ENCODE results near the gene MOB3A.

The MOB3A gene

DNA sequence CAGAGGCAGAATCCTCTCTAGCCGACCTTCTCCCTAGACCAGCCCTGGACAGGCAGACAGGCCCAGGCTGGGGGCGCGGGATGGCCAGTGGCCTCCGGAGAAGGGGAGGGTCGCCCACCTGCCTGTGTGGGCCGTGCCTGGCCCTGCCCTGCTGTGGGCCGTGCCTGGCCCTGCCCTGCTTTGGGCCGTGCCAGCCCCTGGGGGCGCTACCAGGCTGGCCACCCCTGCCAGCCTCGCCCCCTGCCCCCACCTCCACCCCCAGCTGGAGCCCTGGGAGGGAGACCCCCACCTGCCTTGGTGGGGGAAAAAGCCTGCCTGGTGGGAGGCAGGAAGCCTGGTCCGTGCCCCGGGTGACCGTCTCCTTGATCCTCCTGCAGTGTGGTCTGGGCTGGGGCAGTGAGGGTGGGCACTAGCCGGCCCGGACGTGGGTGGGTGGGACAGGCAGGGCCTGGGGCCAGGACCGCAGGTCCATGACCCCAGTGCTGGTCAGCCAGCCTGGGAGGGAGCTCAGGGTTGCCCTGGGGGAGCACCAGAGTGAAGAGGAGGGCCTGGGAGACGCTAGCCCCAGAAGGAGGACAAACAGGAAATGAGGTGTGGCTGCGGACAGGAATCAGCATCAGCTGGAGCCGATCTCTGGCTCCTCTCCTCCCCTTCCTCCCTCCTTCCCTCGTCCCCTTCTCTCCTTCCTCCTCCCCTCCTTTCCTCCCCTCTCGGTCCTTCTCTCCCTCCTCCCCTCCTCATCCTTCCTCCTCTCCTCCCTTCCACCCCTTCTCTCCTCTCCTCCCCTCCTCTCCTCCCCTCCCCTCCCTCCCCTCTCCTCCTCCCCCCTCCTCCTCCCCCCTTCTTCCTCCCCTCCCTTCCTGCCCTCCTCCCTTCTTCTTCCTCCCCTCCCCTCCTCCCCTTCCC lies 39.9 kb downstream of the MOB3A start:
- no peak for DNase-seq

DNA sequence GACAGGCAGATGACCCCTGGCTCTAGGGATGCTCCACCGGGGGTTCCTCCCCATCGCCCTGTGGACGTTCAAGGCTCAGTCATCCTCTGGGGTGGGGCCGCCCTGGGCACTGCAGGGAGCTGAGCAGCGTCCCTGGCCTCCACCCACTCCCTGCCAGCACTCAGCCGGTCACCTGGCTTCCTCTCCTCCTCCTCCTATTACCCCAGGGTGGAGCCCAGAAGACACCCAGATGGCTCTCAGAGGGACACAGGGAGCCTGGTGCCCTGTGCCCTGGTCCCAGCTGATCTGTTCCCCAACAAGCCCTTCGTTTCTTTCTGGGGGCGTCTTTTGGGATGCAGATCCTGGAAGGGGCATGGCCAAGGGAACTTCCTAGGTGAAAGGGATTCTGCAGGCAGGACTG lies 41.4 kb downstream of the MOB3A start:
- no peak for DNase-seq

DNA sequence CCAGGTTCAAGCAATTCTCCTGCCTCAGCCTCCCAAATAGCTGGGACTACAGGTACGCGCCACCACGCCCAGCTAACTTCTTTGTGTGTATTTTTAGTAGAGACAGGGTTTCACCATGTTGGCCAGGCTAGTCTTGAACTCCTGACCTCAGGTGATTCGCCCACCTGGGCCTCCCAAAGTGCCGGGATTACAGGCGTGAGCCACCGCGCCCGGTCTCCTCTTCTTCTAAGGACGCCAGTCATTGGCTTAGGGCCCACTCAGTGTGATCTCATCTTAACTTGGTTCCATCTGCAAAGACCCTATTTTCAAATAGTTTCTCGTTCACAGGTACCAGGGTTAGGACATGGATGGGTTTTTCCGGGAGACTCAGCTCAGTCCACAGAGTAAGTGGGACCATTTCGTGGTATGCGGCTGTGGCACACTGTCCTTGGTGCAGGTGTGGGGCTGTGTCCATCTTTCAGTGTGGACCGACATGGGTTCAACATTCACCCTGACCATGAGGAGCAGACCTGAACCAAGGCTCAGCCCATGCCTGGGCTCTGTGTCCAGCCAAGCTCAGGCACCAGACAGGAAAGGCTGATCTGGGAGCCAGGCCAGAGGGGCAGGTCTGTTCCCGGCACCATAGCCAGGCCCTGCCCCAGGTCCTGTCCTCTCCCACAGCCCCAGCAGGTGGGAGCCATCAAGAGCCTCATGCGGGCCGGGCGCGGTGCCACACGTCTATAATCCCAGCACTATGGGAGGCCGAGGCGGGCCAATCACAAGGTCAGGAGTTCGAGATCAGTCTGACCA lies 42.3 kb downstream of the MOB3A start:
- DNase-seq = no peak

DNA sequence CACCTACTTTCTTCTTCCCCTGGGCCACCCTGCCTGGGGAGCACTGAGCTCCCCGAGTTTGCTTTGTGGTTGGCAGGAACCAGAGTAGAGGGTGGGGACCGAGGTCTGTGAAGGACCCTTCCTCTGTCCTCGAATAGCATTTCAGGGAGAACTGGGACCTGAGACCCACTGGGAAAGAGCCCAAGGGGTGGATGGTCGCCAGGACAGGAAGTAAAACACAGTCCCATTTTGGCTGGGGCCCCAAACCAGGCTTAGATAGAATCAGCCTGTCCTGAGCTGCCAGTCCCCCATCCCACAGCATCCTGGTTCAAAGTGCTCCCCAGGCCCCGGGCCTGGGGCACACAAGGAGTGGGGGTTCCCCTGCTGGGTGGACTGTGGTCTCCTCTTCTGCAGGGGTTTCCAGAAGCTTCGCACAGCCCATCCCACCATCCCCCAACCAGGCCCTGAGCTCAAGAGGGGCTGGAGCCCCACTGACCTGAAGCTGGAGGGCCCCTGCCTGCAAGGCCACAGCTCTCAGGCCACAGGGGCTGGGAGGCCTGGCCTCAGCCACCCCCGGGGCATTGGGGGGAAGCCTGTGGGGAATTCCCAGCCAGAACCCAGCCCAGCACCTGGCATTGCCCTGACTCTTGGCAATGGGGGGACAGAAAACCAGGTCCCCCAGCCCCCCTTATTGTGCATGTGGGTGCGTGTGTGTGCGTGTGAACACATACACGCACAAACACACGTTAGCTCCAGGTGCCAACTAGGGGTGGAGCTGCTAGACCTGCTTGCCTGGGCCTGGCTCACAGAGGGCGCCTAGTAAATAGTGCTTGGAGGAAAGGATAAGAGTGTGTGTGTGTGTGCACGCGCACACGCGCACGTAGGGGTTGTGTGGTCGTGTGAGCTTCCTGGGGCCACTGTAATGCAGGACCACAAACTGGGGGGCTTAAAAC lies 44.1 kb downstream of the MOB3A start:
- DNase-seq = no peak

DNA sequence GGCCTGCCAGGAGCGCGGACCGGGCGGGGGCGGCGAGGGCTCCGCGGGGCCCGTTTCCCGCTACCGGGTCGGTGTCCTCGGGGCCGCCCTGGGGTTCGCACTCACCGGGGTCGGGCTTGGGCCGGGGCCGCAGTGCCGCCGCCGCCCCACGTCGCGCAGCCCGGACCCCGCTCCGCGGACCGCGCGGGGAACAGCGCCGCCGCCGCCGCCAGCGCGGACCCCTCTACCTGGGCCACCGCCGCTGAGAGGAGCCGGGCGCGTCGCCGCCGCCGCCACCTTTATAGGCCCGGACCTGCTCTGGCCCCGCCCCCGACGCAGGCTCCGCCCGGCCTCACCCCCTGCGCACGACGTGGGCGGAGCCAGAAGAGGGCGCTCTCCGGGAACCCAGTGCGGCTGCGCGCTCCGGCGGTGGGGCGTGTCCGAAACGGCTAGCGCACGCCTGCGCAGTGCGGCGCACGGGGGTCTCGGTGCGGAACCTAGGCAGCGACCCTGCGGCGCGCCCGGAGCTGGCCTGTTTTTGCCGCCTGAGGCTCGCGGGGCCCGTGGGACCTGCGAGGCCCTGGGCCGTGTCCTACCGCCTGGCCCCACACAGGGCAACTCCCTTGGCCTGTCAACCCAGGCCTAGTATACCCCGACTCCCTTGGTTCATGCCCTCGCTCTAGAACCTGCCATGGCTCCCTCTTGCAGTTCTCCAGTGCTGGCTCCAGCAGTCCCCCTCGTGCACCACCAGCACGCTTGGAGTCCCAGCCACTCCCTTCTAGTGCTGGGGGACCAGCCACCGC lies 44.9 kb downstream of the MOB3A start, which contains the start of gene MKNK2:
TSS of gene MKNK2 (minus strand) at position 254 of the 782 bp plus-strand sequence. CDS start 393 bp downstream, outside the sequence.
- peak; percentile 95 for DNase-seq

DNA sequence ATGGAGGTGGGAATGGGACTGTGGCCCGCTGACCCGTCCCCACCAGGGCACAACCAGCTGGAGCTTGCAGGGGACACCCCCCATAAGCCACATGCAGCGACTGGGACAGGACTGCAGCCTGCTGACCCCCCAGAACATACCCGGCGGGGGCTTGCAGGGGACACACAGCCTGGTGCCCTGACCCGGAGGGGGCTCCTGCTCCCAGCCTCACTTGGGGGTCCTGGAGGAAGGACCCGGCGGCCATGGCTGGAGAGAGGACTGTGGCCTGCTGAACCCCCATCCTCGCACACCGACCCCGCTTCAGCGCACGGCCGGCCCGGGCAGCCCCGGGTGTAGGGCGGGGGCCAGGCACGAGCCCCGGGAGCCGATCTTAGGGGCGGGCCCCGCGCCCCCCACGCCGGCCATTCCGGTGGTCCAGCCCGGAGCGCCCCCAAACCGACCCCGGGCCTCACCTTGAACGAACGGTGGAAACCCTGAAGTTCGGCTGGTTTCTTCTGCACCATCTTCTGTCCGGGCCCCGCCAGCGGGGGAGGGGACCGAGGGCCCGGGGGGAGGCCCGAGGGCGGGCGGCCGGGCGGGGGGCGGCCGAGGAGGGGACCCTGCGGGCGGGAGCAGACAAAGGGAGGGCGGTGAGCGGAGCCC lies 45.7 kb downstream of the MOB3A start:
- DNase-seq = no peak

DNA sequence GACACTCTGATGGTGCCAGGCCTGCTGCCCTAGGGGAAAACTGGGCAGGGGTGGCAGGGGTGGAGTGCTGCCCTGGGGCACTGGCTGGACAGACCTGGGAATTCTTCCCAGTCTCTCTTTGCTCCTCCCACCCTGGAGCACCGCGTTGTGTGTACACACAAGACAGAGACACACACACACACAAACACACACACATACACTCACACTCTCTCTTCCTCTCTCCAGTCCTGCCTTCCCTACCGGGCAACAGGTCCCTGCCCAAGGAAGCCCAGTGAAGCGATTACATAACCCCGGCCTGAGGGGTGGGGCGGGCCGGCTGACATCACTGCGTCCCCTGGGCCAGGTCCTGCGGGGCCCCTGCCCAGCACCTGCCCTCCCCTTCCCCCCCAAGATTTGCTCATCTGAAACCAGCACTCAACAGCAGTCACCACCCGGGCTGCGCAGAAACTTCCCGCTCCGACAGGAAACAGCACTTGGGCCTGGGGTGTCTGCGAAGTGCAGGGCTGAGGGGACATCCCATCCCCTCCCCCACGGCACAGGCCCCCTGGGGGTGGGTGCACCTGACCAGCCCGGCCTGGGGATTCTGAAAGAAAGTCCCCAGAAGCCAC lies 46.3 kb downstream of the MOB3A start:
- DNase-seq = peak; percentile 81

DNA sequence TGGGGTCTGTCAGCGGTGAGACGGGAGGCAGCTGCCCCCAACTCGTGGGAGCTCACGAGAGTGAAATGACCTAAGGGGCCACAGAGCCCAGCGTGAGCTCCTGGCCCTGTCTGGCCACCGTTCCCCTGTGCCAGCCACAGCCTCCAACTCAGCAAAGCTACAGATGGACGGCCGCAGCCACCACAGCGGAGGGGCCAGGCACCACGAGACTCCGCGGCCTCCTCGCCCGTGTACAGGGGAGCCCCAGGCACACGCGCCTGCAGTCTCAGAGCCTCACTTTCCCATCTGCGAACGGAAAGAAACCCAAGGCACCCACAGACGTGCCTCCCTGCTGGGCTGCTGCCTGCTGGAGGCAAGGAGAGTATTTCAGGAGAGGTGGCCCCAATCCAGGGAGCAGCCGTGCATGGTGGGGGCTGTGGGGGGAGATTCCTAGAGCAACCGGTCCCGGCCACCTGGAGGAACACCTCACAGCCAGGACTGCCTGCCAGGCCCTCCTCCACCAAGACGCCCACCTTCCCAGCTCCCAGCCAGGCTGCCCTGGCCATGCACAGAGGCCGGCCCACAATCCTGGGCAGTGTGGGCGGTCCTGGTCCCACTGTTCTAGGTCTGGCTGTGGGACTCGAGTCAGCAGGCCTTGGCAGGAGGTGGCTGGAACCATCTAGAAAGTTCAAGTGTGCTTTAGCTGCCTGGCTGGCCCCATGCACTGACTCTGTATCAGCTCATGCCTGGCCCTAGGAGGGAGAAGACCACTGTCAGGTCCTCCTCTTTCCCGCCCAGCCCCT lies 47.0 kb downstream of the MOB3A start:
- peak; percentile 78 for DNase-seq

DNA sequence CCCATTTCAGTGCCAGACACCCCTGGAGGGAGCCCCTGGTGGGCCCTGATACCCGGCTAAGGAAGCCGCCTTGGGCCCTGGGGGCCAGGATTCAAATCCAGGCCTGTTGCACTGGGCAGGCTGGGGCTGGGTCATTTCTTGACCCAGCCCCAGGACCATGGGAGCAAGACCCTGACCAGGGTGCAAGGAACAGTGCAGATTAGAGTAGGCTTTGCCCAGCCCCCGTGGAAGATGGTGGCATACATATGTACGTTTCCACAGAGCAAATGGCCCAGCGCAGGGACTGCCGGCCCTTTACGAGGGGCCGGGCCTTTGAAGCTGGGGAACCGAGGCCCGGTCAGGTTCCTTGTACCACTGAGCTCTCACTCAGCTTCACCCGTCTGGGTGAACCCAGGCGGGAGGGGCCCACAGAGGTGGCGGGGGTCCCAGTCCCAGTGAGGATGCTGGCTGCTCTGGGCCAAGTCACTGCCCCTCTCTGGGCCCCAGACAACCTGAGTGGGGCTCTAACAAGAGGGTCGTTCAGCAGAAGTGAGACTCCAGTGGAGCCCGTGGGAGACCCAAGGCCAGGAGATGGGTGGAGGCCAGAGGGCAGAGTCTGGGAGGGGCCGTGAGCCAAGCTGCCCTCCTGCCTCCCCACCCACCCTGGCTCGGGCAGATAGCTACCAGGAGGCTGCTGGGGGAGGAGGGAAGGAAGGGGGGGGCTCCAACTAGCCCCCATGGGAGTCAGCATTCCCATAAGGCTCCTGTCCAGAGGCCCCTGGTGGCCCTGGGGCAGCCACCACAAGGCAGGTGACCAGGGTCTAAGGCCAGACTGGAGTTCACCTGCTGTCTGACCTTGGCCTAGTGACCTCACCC lies 47.8 kb downstream of the MOB3A start:
- DNase-seq = no peak

DNA sequence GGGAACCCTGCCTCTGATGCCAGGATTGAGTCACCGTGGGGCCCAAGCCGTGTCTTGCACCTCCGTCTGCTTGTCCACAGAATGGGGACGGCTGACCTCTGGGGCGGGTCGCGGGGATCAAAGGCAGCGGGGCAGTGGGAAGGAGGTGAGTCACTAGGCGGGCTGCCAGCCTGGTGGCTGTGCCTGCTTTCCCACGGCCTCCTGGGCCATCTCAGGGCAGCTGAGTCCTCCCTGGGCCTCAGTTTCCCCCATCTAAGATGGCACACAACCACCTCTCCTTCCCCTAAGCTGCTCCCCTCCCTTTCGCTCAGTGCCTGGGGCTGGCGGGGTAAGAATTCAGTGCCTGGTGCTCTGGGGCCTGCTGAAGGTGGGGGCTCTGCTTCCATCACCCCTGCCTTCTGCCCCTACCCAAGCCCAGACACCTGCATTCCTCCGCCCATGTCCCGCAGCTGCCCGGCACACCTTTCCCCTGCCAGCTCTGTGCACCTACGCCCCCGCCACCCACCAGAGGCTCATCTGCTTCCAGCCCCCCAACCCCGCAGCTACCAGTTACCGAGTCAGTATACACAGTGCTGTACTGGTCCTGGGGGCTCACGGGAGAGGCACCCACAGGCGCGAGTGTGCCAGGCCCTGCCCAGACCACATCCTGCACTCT lies 48.5 kb downstream of the MOB3A start:
- no peak for DNase-seq

DNA sequence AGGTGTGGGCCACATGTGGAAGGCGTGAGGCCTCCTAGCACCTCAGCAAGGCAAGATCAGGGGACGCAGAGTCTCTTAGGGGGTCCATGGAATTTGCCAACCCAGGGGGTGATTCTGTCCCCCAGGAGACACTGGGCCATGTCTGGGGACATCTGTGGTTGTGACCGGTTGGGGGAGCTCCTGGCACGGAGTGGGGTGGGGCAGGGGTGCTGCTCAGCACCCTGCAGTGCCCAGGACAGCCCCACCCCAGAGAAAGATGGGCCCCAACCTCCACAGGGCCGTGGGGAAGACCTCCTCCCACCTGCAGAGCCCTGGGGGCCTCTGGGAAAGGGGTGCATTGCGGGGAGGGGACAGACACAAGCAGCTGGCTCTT lies 49.1 kb downstream of the MOB3A start:
- DNase-seq = no peak

DNA sequence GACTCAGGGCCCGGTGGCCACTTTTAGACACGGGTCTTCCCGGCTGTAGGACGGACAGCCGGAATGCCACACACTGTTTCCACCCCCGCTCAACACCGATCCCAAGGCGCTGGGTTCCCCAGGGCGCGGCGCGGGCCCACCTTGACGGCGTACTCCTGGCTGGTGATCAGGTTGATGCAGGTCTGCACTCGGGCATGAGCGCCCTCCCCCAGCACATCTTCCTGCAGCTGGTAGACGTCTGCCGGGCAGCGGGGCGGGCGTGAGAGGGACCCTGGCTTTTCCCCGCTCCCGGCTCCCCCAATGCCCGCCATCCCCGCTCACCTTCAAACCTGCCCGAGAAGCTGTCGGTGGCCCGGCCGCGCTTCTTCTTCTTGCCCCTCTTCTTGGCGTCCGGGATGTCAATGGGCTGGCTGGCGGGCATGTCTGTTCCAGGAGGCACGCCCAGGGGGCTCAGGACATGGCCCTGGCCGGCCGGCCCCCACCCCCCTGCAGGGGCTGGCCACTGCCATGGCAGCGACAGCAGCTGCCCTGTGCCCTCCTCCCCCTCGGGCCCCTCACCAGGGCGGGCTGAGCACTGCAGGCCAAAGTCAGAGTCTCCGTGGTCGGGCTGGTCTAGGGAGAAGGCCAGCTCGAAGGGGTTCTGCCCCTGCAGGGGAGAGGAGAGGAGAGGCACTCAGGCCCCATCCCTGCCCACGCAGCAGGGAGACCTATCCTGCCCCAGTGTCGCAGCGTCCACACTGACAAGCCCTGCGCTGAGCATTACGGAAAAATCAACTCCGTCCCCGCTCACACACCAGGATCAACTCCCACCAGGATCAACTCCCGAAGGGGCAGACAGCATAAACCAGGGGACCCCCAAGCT lies 49.8 kb downstream of the MOB3A start:
- no peak for DNase-seq

DNA sequence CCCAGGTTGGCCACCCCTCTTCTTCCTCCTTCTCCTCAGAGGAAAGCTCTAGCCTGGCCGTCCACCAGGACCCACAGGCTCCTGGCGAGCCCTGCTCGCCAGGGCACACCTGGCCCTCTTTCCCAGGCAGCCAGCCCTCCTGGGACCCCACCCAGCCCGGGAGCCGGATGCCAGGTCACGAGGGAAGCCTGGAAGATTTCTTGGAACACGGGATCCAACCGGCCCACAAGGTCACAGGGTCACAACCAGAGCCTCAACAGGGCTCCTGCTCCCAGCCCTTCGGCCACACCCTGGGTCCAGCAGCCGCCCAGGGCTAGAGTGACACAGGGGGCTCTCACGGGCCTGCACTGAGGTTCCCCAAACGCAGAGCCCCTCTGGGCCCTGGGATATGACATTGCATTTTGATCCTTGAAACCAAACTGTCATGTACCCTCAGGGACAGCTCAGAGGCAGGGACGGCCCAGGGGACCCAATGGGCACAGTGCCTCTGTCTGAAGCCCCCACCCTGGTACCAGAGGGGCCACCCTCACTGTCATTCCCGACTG lies 50.6 kb downstream of the MOB3A start:
- no peak for DNase-seq

DNA sequence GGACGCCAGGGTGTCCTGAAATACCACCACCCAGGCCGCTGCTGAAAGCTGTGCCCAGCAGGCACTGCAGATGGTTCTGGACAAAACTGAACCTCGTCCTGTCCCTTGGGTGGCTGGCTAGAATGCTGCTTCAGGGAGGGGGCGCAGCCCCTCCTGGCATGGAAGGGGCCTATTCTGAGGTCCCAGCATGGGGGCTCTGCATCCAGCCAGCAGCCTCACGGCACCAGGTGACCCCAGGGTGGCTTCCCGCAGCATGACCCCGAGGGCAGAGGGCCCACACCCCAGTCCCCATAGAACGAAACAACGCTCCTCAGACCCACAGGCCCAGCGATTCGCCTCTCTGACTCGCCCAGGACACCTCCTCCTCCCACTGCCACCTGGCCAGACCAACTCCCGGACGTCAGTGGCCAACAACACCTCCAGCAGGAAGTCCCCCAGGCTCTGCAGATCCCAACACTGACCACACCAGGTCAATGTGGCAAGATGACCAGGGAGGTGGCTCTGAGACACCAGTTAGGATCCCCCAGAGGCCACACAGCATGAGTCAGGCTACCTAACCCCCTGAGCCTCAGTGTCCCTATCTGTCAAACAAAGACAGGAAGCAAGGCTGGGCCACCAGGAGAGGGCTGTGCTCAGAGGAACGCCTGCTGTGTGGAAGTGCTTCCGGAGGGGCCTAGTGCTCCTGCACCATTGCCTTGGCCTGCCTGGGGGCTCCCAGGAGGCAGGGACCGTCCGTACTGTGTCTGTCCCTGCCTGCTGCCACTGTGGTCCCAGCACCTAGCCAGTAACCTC lies 51.2 kb downstream of the MOB3A start:
- no peak for DNase-seq

DNA sequence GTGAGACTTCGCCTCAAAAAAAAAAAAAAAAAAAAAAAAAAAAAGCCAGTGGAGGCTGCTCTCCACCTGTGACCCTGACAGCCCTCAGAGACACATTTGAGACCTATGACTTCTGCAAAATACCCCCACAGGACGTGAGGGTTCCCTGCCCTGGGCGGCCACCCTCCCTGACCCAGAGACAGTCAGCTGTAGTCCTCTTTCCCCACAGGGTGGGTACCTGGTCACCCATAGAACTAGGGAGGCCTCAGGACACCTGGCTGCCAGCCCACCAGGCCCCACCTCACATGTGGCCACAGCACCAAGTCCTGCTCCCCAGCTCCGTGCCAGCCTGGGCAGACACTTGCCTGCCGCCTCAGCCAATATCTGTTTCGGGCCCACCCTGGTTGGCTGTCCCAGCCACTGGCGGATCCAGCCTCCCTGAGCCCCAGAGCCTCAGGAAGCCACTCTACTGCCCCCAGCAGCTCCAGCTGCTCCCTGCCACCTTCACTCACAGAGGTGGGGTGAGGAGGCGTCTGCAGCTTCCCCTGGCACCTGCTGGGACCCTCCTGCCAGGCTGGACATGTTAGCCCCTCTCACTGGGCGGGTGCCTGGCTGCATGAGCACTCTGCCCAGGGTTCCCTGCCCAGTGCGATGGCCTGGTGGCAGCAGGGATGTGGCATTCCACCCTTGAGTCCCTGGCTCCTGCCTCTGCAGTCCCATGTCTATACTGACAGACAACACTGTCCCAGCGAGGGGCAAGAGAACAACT lies 52.0 kb downstream of the MOB3A start:
- no peak for DNase-seq

DNA sequence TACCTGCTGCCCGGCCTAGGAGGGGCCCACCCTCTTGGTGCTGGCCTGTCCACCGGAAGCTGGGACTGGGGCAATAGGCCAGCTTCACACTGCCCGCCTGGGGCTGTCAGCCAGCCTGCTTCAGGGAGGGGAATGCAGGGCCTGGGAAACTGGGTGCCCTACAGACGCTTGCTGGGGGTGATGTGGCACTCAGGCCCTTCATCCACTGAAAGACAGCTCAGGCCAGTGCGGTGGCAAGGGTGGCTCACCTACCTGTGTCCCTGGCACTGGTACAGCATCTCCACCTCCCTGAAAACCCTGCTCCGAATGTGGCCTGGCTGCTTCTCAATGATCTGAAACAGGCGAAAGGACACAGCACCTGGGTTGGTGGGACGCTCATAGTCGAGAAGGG lies 52.9 kb downstream of the MOB3A start:
- DNase-seq = peak; percentile 25
